ENCODE measurements around the gene CMTM8.

Gene CMTM8

GRCh38 chr3:32354362-32354778, 115.9 kb downstream of the CMTM8 start:
- TF ChIP-seq TAF1 (IDR thresholded peaks at IDR 0.05; ENCODE audit: borderline replicate concordance, insufficient read depth, low read length) (no peak), FOXP2 (optimal IDR thresholded peaks at IDR 0.05; ENCODE audit: borderline replicate concordance, extremely low read depth, extremely low read length, insufficient read depth) (no peak), POLR2AphosphoS5 (IDR thresholded peaks at IDR 0.05; ENCODE audit: low read depth, low read length) (no peak), REST (IDR thresholded peaks at IDR 0.05; ENCODE audit: insufficient read depth in 1 of 2, low read depth in 2 of 2, low read length in 2 of 2) (no peak), SIN3A (IDR thresholded peaks at IDR 0.05; ENCODE audit: borderline replicate concordance, insufficient read depth, low read length) (no peak)

- TF ChIP-seq TAF1 (IDR thresholded peaks at IDR 0.05; ENCODE audit: borderline replicate concordance, insufficient read depth, low read length) = no peak
- no peak for TF ChIP-seq POLR2AphosphoS5 (IDR thresholded peaks at IDR 0.05; ENCODE audit: low read depth, low read length)
- no peak for TF ChIP-seq FOXP2 (optimal IDR thresholded peaks at IDR 0.05; ENCODE audit: borderline replicate concordance, extremely low read depth, extremely low read length, insufficient read depth)
- TF ChIP-seq REST (IDR thresholded peaks at IDR 0.05; ENCODE audit: insufficient read depth in 1 of 2, low read depth in 2 of 2, low read length in 2 of 2) = no peak
Observed at GRCh38 chr3:32355751-32356291, 117.3 kb downstream of the CMTM8 start.

- TF ChIP-seq POLR2AphosphoS5 (IDR thresholded peaks at IDR 0.05; ENCODE audit: low read depth, low read length) (no peak), REST (IDR thresholded peaks at IDR 0.05; ENCODE audit: insufficient read depth in 1 of 2, low read depth in 2 of 2, low read length in 2 of 2) (no peak), SIN3A (IDR thresholded peaks at IDR 0.05; ENCODE audit: borderline replicate concordance, insufficient read depth, low read length) (no peak), FOXP2 (optimal IDR thresholded peaks at IDR 0.05; ENCODE audit: borderline replicate concordance, extremely low read depth, extremely low read length, insufficient read depth) (no peak), TAF1 (IDR thresholded peaks at IDR 0.05; ENCODE audit: borderline replicate concordance, insufficient read depth, low read length) (no peak)
Observed at GRCh38 chr3:32359766-32360492, 121.4 kb downstream of the CMTM8 start.

- TF ChIP-seq POLR2AphosphoS5 (IDR thresholded peaks at IDR 0.05; ENCODE audit: low read depth, low read length) (no peak), REST (IDR thresholded peaks at IDR 0.05; ENCODE audit: insufficient read depth in 1 of 2, low read depth in 2 of 2, low read length in 2 of 2) (no peak), FOXP2 (optimal IDR thresholded peaks at IDR 0.05; ENCODE audit: borderline replicate concordance, extremely low read depth, extremely low read length, insufficient read depth) (no peak)
Observed at GRCh38 chr3:32360493-32360827, 122.0 kb downstream of the CMTM8 start.
